Measurements from ENCODE around the gene METTL14.

DNA sequence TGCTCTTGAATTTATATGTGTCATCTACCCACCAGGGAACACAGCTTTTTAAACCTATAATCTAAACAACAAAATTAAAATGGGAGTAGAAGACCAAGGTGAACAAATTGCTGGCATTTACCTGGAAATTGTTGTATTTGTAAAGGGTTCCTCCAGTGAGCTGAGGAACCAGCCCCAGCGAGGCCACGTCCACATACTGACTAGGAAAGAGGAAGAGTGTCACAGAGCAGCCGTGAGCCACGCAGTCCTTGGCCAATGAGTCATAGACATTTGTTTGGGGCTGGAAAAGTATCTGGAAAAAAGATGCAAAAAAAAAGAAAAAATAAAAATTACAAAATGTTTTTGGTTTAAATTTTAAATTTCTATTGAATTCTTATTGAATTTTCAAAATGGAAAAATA is 58.7 kb downstream of the METTL14 start:
- no peak for TF ChIP-seq RAD21 (IDR thresholded peaks at IDR 0.05; ENCODE audit: low read depth)
- no peak for TF ChIP-seq SIN3A (IDR thresholded peaks at IDR 0.05; ENCODE audit: low read depth)

All from HCT116 (cell line).